Measurements from ENCODE around the gene TCP10L.

DNA sequence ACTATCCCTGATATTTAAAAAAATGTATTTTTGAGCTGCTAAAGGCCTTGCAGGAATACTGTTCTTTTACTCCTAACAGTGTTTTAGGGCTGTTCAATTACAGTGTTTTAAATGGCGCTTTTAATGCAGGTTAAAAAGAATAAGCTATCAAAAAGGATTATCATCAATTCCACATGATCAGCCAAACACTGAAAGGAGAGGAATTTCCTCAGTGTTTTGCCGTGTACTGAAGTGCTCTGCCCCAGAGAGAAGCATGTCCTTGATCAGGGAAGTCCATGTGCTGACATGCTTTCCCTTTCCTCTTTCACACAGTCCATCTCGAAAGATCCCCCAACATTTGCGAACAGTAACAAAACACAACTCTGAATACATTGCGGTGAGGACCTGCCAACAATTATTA lies 23.5 kb upstream of the TCP10L start:
- TF ChIP-seq, protein P1, sequence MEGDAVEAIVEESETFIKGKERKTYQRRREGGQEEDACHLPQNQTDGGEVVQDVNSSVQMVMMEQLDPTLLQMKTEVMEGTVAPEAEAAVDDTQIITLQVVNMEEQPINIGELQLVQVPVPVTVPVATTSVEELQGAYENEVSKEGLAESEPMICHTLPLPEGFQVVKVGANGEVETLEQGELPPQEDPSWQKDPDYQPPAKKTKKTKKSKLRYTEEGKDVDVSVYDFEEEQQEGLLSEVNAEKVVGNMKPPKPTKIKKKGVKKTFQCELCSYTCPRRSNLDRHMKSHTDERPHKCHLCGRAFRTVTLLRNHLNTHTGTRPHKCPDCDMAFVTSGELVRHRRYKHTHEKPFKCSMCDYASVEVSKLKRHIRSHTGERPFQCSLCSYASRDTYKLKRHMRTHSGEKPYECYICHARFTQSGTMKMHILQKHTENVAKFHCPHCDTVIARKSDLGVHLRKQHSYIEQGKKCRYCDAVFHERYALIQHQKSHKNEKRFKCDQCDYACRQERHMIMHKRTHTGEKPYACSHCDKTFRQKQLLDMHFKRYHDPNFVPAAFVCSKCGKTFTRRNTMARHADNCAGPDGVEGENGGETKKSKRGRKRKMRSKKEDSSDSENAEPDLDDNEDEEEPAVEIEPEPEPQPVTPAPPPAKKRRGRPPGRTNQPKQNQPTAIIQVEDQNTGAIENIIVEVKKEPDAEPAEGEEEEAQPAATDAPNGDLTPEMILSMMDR (IDR thresholded peaks at IDR 0.05; ENCODE audit: low read length): no peak
- TF ChIP-seq EZH2 (optimal IDR thresholded peaks at IDR 0.05; ENCODE audit: low read depth, low read length): no peak

All from MM.1S (cell line).